NCI-H2171 (cell line): ENCODE data around the gene FZD4.
"Not testable (repeated sequence)": the region's sequence is repeated elsewhere in the genome, so short reads cannot be mapped to it uniquely, and the experiment has no call there.

Source experiments
- DNase-seq: peaks from one replicate; lab custom pipeline; 2025; lab: John Stamatoyannopoulos, UW

FZD4 gene

DNA sequence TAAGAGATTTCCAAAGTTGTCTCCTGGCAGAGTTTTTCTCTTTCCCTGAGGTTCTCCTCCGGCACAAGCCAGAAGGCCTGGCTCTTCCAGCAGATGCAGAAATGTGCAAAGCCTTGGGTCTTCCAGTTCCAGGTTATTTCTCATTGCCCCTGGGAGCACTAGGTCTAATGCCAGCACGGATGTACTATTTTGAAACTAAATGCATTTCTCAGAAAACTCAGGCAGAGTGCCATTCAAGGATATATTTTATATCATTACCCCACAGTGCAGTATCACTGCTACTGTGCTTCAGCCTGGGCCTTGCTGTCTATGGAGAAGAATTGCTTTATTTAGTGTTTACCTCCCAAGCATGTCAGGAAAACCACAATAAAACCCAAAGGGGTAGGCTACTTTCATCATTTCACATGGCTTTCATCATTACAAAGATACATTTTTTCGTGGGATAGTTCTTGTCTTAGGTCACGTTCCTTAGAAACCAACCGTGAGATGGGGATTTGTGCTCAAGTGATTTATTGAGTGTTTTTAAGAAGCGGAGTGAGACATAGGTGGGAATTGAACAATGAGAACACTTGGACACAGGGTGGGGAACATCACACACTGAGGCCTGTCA, 22.4 kb upstream of the FZD4 start:
- no peak for DNase-seq

DNA sequence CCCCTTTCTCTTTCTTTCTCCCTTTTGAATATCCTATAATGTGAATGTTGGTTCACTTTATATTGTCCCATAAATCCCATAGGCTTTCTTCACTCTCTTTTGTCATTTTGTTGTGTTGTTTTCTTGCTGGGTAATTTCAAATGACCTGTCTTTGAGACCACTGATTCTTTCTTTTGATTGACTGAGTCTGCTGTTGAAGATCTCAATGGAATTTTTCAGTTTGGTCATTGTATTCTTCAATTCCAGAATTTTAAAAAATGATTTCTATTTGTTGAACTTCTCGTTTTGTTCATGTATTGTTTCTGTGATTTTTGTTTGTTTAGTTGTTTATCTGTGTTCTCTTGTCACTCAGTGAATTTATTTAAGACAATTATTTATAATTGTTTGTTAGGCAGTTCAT, 17.5 kb upstream of the FZD4 start:
- no peak for DNase-seq

DNA sequence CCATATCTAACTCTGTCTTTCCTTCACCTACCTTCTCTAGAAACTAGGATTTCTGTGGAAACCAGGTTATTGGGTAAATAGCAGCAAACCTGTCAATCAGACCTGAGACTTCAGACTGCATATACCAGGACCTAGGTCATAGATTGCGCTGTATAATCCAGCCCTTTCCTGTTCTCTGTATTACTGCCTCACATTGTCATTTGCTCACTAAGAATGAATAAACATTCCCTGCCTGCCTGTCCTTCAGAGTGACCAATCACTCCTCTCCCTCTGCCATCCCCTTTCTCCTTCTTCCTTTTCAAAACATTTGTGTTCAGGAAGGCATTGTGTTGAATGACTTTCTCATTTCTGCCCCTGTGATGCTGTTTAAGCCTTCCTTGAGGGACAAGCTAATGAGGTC, 14.1 kb upstream of the FZD4 start:
- no peak for DNase-seq

DNA sequence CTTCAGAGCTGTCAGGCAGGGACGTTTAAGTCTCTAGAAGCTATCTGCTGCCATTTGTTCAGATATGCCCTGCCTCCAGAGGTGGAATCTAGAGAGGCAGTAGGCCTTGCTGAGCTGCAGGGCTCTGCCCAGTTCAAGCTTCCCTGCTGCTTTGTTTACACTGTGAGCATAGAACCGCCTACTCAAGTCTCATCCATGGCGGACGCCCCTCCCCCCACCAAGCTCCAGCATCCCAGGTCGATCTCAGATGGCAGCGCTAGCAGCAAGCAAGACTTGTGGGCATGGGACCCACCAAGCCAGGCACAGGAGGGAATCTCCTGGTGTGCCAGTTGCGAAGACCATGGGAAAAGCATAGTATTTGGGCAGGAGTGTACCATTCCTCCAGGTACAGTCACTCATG, 12.4 kb upstream of the FZD4 start:
- DNase-seq, result not testable (repeated sequence)

DNA sequence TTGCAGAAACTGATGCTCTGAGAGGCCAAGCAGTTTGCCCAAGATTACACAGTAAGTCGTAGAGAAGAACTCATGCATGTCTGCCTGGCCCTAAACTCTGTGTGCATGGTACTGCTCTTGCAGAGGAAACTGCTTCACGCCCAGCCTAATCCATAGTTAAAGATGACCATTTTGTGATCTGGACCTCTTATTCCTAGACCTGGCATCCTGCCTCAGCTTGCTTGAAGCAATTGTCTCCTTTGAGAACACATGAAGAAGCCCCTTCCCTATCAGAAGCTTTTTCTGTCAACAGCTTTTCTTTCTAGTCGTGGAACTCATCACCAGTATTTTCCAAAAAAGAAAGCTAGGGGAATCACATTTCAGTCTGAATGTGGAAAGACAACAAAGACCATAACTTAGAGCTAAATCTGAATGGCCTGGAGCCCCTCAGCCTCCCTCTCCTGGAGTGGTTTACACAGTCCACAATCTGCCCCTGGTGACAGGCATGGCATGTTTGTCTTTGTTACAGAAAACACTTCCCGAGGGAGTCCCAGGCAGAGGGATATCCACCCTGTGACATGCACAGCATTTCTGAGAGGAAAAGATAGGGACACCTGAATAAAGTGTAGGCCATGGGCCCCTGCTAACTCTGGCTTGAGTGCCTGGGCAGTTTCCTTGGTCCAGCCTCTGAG, 2.9 kb upstream of the FZD4 start:
- DNase-seq, result no peak

DNA sequence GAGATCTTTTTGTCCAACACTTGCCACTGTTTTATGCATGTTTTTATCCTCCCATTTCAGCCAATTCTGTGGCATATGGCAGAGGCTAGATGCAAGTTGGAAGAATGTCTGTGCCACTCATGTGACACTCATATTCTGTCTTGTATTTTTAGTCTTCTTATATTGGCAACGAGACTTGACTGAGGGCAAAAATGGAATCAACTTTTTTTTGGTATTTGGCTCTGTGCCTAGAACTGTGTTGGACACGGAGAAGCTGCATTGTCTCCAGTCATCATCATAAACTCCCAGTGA, 1.7 kb upstream of the FZD4 start:
- no peak for DNase-seq

DNA sequence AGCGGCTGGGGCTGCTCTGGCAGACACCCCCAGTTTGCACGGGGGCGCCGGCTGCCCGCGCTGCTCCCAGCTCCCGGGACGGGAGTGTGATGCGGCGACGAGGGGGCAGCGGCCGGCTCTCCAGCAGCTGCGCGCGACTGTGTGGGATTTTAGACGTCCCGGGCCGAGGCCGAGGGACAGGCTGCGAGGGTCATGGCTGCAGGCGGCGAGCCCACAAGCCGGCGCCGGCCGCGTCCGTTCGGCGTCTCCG, 159 bp downstream of the FZD4 start:
- no peak for DNase-seq

DNA sequence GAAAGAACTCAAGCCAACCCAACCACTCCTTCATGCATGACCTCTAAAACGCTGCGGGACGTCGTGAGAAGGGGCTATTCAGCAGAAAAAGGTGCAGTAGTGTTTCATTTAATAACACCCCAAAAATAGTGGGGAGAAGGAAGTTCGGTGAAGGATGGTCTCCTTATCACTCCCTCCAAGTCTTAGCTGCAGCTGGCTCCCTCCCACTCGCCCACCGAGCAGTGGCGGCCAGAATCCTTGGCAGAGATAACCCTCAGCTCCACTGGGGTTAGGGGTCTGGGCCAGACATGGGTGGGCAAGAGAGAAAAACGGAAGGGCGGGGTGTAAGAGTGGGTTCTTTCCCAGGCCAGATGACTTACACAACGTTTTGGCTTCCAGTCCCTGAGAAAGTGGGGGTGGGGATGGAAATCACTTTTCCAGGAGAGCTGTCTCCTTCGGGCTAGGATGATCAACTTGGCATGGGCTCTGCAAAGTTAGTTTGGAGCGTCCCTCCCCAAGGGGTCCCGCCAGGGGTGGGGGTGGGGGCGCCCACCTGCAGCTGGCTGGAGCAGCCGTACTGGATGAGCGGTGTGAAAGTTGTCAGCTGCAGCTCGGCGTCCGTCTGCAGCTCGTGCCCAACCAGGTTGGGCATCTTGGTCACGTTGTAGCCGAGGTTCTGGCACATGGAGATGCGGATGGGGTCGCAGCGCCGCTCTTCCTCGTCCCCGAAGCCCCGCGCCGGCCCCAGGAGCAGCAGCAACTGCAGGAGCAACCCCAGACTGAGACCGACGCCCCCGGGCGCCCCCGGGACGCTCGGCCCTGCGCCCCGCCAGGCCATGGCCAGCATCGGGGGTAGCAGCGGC, 705 bp downstream of the FZD4 start:
- DNase-seq, result no peak

DNA sequence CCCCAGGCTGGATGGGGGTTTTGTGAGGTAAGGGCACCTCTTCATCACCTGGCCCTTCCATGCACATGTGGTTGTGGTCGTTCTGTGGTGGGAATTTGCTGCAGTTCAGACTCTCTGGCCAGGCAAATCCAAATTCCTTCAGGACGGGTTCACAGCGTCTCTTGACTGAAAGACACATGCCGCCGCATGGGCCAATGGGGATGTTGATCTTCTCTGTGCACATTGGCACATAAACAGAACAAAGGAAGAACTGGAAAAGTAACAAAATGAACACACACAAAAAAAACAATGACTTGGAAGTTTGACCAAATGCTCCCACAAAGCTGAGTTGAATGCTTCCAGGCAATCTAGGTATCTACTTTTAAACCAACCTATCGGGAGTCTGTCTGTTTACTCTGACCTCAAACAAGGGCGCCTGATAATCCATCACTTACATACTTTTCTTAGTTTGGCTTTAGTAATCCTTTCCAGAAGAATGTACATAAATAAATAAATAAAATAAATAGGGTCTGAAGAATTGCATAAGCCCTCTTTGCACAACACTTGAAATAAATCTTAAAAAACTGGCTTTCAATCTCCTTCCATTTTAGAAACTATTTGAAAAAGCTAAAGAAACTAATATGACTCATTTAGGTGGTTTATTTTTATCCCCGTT, 2.8 kb downstream of the FZD4 start:
- no peak for DNase-seq

DNA sequence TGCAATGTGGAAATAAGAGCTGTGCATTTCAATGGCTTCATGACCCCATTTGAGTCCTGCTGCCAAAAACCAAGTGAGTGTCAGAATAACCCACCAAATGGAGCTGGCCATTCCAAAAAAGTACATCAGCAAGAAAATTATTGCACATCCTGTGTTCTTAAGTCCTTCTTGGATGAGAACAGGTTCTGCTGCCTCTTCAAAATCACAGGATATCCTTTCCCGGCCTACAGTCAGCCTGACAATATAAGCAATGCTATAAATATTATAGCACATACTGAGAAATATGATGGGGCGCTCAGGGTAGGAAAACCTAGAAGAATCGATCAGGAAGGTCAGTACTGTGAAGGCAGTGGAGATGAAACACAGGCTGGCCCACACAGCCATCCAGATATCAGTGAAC, 3.5 kb downstream of the FZD4 start:
- DNase-seq, result no peak

DNA sequence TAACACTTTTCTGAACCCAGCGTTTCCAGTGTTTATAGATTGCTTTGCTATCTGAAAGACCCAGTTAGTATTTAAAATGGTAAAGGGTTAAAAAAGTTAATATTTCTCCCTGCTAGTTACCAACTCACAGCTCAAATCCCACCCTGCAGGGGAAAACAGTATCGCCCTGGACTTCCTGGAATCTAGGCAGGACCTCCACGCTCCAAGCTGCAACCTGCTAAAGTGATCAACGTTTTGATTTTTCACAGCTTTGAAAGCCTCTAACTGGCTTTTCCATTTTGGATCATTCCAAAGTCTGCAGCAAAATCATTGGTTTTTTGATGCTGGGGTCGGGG, 4.6 kb downstream of the FZD4 start:
- no peak for DNase-seq

DNA sequence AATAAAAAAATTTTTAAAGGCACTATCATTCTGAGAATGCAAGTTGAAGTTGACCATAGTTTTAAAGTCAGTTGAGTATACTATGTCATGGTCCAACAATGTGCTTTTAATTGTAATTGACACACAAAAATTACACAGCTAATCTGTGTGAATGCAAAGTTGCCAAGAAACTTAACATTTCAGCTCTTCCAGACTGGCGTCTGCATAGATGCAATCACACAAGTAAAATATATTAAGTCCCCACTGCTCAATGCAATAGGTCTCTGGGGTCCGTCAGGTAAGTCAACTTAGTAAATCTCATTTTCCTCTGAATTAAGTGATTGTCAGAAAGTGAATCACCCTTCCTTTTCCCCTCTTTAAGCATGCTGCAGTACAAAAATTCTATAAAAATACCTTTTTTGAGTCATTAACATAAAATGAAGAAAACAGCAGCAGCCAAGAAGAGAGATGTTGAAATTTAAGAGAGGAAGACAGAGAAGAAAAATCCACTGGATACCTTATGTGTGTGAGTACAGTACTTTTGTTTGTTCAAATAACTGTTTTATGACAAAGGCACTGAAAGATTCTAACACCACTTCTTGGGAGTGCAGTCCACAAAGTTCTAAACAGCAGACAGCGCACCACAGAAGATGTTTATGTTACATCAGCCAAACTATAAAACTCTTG, 5.1 kb downstream of the FZD4 start:
- no peak for DNase-seq

DNA sequence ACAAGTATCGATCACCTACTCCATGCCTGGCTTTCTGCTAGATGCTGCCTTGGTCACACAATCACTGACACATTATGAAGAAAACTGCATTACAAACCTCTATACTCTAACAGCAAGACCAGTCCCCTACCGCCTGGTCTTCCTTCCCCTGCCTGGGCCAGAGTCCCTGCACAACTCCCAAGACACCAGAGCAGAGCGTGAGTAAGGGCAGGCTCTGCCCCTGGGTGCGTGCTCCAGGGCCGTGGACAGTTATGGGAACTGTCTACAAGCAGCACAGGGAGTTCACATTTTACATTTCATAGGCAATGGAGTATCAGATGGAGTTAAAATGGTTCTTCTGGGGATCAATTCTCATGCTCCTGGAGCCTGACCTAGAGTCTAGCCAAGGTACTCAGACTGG, 6.5 kb downstream of the FZD4 start:
- DNase-seq, result no peak

DNA sequence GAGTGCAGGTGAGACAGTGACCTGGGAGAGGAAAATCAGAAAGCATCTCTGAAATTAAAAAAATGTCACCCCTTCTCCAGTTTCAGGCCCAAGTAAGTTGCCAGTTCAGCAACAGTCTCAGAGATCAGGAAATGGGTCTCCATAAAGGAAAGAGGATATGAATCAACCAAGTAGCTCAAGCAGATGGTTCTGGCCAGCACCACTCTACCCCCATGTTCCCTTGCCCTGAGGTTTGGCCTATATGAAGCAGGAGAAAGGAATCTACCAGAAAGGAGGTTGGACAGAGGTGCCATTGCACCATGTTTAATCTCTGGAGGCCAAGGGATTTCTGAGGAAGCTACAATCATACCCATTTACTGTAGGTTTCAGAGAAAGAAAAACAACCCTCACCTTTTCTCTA, 7.7 kb downstream of the FZD4 start:
- DNase-seq, result no peak

DNA sequence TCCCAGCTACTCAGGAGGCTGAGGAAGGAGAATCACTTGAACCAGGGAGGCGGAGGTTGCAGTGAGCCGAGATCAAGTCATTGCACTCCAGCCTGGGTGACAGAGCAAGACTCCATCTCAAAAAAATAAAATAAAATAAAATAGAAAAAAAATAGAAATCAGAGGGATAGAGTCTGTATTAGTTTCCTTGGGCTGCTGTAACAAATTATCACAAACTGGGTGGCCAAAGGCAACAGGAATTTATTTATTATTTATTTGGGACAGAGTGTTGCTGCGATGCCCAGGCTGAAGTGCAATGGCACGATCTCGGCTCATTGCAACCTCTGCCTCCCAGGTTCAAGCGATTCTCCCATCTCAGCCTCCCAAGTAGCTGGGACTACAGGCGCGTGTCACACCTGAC, 11.7 kb downstream of the FZD4 start:
- DNase-seq, result not testable (repeated sequence)

DNA sequence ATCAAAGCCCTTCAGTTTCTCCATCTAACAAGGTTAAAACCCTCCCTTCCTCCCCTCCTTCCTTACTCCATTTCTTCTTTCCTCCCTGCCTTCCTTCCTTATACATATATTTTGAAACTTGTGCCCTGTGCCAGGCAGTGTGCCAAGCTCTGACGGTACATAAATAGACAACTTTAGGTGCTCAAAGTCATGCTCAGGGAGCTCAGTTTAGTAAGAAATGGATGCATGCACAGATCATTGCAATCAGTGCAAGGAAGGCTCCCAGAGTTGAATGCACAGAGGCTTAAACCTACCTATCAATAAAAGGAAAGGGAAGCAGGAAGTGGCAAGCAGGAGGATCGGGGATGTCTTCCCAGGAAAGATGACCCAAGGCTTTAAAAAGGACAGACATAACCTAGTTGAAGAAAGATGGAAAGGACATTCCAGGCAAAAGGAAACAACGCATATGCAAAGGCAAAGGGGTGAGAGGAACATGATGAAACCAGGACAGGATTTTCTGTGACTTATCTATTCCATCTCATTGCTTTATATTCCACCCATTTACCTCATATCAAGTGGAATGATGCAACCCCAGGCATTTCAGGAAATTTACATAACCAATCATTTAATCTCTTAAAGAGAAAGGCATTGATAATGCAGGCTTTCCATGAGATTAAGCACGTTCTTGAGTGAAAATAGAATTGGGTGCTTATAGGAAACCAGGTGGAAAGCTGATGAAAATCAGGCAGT, 13.2 kb downstream of the FZD4 start:
- DNase-seq, result no peak

DNA sequence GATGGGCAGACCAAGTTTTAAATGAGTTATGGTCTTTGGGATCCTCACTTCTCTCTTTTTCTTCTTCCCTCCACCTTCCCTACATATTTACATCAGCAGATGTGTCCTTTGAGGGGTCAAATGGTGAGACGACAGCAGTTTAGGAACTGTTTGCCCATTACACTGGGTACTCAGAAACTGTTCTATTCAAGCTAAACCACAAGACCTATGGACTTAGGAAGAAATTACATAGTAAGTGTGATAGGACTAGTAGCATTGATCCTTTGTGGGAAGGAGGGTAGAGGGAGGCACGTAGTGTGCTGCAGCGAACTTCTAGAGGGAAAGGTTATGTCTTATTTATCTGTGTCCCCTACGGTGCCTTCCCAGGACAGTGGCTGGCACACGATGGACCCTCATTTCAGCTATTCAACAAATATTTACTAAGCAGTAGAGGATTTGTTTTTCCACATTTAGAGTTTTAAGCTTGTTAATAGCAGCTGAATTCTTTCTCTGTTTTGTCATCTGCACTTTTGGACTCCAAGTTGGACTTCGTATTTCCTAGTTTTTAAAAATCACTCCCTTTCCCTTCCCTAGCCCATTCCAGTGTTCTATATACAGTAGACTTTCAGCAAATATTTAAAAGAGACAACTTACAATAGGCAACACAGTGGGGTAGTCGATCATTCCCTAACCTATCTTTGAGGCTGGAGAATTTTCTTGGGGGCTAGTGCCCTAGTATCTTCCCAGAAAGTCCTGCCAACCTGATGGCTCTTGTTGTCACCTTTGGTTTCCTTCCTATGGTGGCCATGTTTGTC, 13.9 kb downstream of the FZD4 start:
- no peak for DNase-seq

DNA sequence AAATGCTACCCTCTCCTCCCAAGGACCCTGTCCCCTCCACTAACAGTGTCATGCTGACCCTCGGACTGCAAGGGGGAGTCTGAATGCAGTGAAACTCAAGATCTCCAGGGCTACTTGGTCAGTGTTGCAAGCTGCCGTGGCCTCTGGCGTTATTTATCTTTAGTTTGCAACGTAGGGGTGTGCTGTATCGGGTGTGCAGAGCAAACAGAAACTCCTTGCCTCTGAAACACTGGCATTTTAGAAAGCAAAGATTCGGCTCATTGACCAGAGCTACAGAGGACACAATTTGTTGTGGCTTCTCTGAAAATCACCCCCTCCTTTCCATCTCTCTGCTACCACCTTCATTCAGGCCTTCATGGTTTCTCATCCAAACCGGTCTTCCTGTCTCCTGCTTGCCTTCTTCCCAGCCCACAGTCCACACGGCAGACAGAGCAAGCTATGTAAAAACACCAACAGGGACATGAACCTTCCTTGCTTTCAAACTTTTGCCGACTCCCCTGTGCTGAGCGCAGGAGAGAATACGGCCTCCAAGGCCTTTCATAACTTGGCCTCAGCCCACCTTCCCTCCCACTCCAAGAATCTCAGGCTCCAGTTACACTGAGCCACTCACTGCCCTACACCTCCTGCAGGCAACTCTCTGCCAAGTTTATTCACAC, 14.9 kb downstream of the FZD4 start:
- no peak for DNase-seq

DNA sequence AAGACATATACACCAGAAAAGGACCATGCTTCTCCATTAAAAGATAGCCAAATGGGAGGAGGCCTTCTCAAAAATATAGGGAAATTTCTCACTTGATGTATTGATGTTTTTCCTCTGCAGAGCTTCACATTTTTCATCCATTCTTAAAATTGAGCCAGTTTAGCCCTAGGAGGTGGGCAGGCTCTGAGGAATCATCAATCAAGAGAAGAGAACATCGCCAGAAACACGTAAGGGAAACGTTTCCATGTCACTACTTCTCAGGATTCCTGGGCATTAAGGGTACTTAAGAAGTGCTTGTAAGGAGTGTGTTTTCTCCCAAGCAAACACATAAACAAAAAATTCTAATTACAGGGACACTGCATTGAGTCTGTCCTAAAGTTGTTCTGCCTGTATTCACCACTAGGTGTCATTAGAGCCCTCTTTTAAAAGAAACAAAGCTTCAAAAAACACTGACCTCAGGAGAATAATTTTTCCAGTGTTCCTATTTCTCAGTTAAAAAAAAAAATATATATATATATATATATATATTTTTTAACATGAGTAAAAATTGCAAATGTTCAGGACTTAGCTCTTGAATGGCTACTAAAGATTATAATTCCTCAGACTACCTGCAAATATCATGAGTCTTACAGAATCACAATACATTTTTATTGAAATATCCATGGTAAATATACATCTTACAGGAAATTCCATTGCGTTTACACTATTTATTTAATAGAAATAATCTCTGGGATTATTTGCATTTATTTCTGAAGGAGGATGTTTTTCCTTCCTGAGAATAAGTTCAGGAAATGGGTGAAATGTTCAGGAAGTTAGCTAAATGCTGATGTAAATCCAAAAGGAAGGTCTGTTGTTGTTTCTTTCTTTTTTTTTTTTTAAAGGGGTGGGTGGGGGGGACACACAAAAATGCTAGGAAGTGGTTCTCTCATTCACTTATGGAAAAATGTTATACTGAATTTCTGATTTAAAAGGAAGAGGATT, 16.0 kb downstream of the FZD4 start:
- no peak for DNase-seq
